Measurements from ENCODE around the gene ZCCHC7.
"Not testable (repeated sequence)": the region's sequence is repeated elsewhere in the genome, so short reads cannot be mapped to it uniquely, and the experiment has no call there.

The ZCCHC7 gene

GRCh38 chr9:37202091-37202490, 81.7 kb downstream of the ZCCHC7 start:
- Mint-ChIP-seq H3K36me3 (peaks cover 13% of the 10 kb centered on the region), H3K9me3 (no peaks in the 10 kb centered on the region), H3K4me1 (peaks cover 48% of the 10 kb centered on the region), H3K4me3 (no peak overlapping the region), H3K27ac (no peak overlapping the region)
- DNase-seq (ENCODE audit: low spot score in 2 of 2) (no peak), ATAC-seq (no peak)

- Mint-ChIP-seq H3K36me3 (peaks cover 26% of the 10 kb centered on the region), H3K4me1 (peaks cover 34% of the 10 kb centered on the region)
- H3K9me3 Mint-ChIP-seq; ATAC-seq; DNase-seq (ENCODE audit: low spot score in 2 of 2); H3K4me3 Mint-ChIP-seq; H3K27ac Mint-ChIP-seq: not testable (repeated sequence)
Observed at GRCh38 chr9:37203456-37203855, 83.1 kb downstream of the ZCCHC7 start.

DNA sequence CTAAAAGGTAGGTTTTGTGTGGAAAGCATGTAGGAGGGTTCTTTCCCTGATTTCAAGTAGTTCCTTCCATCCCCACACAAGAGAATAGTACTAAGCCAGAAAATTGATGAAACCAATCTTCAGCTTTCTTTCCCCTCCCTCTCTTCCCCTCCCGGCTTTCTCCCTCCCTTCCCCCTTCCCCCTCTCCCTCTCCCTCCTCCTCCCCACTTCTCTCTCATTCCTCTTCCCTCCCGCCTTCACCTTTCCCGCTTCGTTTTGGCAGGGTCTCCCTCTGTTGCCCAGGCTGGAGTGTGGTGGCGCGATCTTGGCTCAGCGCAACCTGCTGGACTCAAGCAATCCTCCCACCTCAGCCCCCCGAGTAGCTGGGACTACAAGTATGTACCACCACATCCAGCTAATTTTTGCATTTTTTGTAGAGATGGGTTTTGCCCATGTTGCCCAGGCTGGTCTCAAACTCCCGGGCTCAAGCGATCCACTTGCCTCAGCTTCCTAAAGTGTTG, 85.8 kb downstream of the ZCCHC7 start:
- Mint-ChIP-seq H3K4me3 (no peak overlapping the region), H3K27ac (peak overlapping the region; percentile 15), H3K9me3 (no peaks in the 10 kb centered on the region), H3K4me1 (peaks cover 32% of the 10 kb centered on the region), H3K36me3 (peaks cover 40% of the 10 kb centered on the region)
- no peak for DNase-seq (ENCODE audit: low spot score in 2 of 2)
- no peak for ATAC-seq

DNA sequence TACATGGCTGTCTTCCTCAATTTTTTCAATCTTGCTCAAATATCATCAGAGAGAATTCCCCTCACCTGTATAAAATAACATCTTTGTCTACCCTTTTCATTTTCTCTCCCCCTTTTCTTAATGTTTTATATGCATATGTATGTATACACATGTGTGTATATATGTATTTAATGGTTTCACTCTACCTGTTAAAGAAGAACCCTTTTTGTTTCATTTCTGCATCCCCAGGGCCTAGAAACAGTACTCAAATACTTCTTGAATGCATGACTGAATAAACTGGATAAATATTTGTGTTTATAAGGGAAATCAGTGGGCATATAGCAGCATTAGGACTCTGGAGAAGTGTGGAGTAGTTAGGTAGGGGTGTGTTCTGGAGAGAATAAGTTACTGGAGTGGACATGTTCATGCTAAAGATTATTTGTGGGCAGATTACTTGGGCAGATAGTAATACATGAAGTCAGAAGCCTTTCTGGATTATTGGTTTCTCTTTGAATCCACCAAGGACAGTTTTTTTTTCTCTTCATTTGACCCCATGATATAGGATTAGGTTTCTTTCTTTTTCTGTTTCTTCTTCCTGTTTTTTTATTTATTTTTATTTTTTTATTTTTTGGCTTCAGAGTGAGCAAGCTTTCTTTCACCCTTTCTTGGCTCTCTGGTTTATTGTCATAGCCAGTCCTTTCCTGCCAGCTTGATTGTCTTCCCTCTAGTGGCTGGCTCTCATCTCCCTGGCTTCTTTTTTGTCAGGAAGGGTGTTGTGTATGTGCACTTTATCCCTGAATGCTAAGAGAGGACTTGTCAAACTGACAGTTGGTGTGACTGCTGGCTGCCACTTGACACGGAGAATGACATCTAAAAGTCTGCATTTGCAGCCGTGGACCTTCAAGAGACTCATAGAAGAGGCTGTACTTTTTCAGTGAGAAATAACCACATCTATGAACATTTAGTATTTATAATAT, 89.3 kb downstream of the ZCCHC7 start:
- peaks cover 43% of the 10 kb centered on the region for H3K36me3 Mint-ChIP-seq
- peaks cover 41% of the 10 kb centered on the region for H3K4me1 Mint-ChIP-seq
- ATAC-seq (no peak), DNase-seq (ENCODE audit: low spot score in 2 of 2) (no peak)
- H3K4me3 Mint-ChIP-seq, result no peak overlapping the region
- no peaks in the 10 kb centered on the region for H3K9me3 Mint-ChIP-seq
- peak overlapping the region; percentile 43 for H3K27ac Mint-ChIP-seq

DNA sequence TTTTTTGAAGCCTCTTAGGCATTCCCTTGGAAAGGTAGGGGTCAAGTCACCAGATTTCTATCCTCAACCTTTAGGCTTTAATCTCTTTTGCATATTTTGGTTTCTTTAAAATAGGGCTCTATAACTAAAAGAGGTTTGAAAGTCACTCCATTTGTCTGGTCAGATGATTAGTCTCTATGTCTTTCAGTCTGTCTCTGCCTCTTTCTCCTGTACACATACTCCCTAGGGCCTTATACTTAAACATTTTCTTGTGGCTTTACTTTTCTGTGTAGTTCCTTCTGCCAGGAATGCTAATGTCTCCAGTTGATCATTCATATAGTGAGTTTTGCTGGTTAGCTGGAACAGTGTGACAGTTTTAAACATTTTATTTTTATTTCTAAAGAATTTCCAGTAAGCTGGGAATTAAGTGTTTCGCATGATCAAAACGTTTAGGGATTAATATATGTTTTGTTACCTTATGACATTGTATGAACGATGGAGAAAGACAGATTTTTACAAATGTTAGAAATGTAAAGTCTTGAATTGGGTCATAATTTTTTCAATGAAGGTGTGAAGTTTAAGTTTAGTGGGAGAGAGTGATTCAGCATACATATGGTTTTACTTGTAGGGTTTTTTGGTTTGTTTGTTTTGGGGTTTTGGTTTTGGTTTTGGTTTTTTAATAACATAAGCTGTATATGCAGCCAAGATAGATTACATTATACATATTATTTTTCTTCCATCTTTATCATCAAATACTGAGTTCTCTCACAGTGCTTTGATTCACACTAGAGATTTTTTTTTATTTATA, 90.6 kb downstream of the ZCCHC7 start:
- DNase-seq (ENCODE audit: low spot score in 2 of 2) (no peak), ATAC-seq (peak; percentile 61)
- peaks cover 41% of the 10 kb centered on the region for H3K4me1 Mint-ChIP-seq
- H3K27ac Mint-ChIP-seq, result peak overlapping the region; percentile 43
- H3K4me3 Mint-ChIP-seq, result no peak overlapping the region
- no peaks in the 10 kb centered on the region for H3K9me3 Mint-ChIP-seq
- peaks cover 43% of the 10 kb centered on the region for H3K36me3 Mint-ChIP-seq

- Mint-ChIP-seq H3K4me1 (peaks cover 30% of the 10 kb centered on the region), H3K4me3 (no peak overlapping the region), H3K27ac (no peak overlapping the region), H3K9me3 (no peaks in the 10 kb centered on the region), H3K36me3 (peaks cover 33% of the 10 kb centered on the region)
- ATAC-seq, result no peak
- DNase-seq (ENCODE audit: low spot score in 2 of 2), result no peak
Observed at GRCh38 chr9:37212435-37212834, 92.1 kb downstream of the ZCCHC7 start.

GRCh38 chr9:37215381-37215780, 95.0 kb downstream of the ZCCHC7 start:
- Mint-ChIP-seq H3K27ac (no peak overlapping the region), H3K4me1 (peaks cover 24% of the 10 kb centered on the region), H3K4me3 (no peak overlapping the region), H3K36me3 (peaks cover 13% of the 10 kb centered on the region), H3K9me3 (no peaks in the 10 kb centered on the region)
- ATAC-seq (no peak), DNase-seq (ENCODE audit: low spot score in 2 of 2) (no peak)

DNA sequence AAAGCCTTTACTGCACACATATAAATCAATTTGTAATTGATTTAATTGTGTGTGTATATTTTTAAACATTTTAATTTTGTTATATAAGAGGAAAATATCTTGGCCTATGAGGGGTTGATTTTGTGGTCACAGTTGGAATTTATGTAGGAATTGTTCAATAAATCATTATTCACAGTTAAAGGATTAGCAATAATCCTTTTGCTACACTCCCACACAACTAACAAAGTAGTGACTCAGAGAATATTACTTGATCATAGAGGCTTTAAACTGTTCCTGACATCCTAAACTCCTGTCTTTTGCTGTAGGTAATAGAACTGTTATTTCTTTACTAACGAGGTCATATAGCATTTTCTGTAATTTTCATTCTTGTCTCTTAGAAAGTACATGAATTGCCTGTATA, 95.5 kb downstream of the ZCCHC7 start:
- Mint-ChIP-seq H3K36me3 (peaks cover 13% of the 10 kb centered on the region), H3K4me3 (no peak overlapping the region), H3K27ac (no peak overlapping the region), H3K9me3 (no peaks in the 10 kb centered on the region), H3K4me1 (peaks cover 24% of the 10 kb centered on the region)
- DNase-seq (ENCODE audit: low spot score in 2 of 2), result no peak
- no peak for ATAC-seq

DNA sequence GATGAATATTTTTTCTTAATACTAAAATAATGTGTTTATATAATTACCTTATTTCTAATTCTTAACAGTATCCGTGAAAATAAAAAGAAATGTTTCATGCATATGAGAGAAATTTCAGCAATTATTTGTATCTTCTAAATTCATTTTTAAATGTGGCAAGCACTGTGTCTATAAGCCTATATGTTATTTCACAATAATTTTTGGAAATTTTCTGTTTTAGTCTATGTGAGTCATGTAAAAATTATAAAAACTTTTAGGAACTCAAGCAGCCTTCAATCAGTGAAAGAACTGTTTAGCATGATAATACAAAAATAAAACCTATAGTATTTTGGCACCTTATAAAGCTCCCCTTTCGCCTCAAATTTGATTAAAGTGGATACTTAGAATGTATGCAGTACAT, 96.8 kb downstream of the ZCCHC7 start:
- no peak overlapping the region for H3K4me3 Mint-ChIP-seq
- no peaks in the 10 kb centered on the region for H3K9me3 Mint-ChIP-seq
- no peaks in the 10 kb centered on the region for H3K36me3 Mint-ChIP-seq
- ATAC-seq, result no peak
- DNase-seq (ENCODE audit: low spot score in 2 of 2), result no peak
- peaks cover 31% of the 10 kb centered on the region for H3K4me1 Mint-ChIP-seq
- no peak overlapping the region for H3K27ac Mint-ChIP-seq

- Mint-ChIP-seq H3K36me3 (no peaks in the 10 kb centered on the region), H3K4me1 (peaks cover 24% of the 10 kb centered on the region), H3K27ac (no peak overlapping the region), H3K4me3 (no peak overlapping the region), H3K9me3 (no peaks in the 10 kb centered on the region)
- ATAC-seq (no peak), DNase-seq (ENCODE audit: low spot score in 2 of 2) (no peak)
Observed at GRCh38 chr9:37218800-37219425, 98.5 kb downstream of the ZCCHC7 start.

DNA sequence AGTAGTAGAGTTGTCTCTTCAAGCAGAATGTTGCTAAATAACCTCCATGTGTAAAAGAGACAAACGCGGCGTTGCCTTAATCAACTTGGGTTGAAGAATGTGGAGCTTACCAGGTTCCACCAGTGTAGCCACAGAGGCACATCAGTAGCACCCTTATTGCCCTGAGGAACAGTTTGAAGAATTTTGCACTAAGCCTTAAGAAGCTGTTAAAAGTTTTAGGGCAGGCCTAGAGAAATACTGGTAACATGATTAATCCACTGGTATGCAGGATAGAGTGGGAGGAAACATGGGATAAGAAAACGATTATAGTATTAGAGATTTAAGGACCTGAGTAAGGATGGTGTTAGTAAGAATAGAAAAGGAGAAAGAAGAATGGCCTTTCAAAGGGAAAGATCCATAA, 100.6 kb downstream of the ZCCHC7 start:
- no peaks in the 10 kb centered on the region for H3K36me3 Mint-ChIP-seq
- H3K4me1 Mint-ChIP-seq, result peaks cover 24% of the 10 kb centered on the region
- ATAC-seq (no peak), DNase-seq (ENCODE audit: low spot score in 2 of 2) (no peak)
- no peak overlapping the region for H3K4me3 Mint-ChIP-seq
- no peak overlapping the region for H3K27ac Mint-ChIP-seq
- no peaks in the 10 kb centered on the region for H3K9me3 Mint-ChIP-seq

DNA sequence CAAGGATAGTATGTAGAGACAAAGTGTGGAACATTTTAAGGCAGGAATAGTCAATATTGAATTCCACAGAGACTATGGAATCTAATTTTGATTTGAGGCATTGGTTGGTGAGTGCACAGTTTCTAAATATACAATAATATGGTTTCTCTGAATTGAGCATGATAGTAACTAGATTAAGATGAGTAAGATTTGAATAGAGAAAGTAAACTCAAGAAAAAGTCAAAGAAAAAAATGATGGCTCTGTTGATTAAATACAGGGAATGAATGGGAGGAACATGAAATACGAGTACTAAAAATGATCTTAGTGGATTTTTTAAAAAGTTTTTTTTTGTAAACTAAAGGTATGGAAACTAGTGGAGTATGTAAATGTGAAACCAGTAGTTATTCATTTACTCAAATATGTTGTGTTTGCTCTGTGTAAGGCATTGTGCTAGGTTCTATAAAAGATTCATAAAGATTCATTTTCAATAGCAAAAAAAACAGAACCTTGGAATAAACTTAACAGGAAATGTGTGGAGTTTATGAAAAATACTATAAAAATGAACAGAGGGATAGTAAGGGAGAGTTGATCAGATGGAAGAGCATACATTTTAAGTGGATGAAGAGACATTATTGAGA, 101.2 kb downstream of the ZCCHC7 start:
- peaks cover 24% of the 10 kb centered on the region for H3K4me1 Mint-ChIP-seq
- no peaks in the 10 kb centered on the region for H3K9me3 Mint-ChIP-seq
- H3K27ac Mint-ChIP-seq, result no peak overlapping the region
- DNase-seq (ENCODE audit: low spot score in 2 of 2), result no peak
- H3K4me3 Mint-ChIP-seq, result no peak overlapping the region
- peak; percentile 49 for ATAC-seq
- no peaks in the 10 kb centered on the region for H3K36me3 Mint-ChIP-seq

GRCh38 chr9:37229455-37229854, 109.1 kb downstream of the ZCCHC7 start:
- Mint-ChIP-seq H3K4me3 (no peak overlapping the region), H3K4me1 (peaks cover 4% of the 10 kb centered on the region), H3K27ac (no peak overlapping the region), H3K9me3 (no peaks in the 10 kb centered on the region), H3K36me3 (no peaks in the 10 kb centered on the region)
- no peak for ATAC-seq
- no peak for DNase-seq (ENCODE audit: low spot score in 2 of 2)

DNA sequence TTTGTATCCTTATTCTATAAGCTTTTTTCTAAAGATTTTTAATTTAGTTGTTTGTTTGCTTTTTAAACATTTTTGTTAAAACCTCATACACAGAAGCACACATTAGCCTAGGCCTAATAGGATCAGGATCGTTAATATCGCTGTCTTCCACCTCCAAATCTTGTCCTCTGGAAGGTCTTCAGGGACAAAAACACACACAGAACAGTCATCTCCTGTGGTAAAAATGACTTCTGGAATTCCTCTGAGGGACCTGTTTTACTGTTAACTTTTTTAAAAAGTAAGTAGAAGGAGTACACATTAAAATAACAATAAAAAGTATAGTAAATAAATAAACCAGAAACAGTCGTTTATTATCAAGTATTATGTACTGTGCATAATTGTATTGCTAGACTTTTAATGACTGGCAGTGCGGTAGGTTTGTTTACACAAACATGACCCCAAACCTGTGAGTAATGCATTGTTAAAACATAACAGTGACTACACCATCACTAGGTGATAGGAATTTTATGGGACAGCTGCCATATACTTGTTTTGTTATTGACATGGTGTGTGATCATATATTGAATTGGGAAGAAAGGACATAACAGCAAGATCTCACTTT, 109.6 kb downstream of the ZCCHC7 start:
- Mint-ChIP-seq H3K4me3 (no peak overlapping the region), H3K27ac (no peak overlapping the region)

More for the DNA sequence above, 109.6 kb downstream of the ZCCHC7 start:
- DNase-seq (ENCODE audit: low spot score in 2 of 2), result no peak
- Mint-ChIP-seq H3K4me1 (peaks cover 4% of the 10 kb centered on the region), H3K9me3 (no peaks in the 10 kb centered on the region), H3K36me3 (no peaks in the 10 kb centered on the region)
- no peak for ATAC-seq
